Measurements from ENCODE around the gene PLIN3.

DNA sequence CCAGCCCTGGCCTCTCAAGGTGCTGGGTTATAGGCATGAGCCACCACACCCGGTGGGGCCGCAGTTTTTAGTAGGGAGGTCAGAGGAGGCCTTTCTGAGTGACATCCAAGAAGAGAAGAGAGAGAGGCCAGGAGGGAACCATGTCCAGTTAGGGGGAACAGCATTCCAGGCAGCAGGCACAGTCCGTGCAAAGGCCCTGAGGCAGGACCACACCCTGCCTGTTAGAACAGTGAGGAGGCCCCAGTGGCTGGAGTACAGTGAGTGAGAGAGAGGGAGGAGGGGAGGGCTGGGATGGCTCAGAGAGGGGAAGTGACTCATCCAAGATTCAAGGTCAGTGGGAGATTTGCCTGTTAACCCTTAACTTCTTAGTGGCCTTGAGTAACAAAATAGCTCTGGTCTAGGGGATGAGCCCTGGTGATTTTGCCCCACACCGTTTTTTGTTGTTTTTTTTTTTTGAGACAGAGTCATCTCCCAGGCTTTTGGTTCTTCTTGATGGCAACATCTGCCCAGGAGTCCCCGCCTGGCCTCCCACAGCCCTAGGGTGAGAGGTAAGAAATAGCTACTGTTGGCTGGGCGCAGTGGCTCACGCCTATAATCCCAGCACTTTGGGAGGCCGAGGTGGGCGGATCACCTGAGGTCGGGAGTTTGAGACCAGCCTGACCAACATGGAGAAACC, 2.7 kb upstream of the PLIN3 start:
- TF ChIP-seq, protein P1, sequence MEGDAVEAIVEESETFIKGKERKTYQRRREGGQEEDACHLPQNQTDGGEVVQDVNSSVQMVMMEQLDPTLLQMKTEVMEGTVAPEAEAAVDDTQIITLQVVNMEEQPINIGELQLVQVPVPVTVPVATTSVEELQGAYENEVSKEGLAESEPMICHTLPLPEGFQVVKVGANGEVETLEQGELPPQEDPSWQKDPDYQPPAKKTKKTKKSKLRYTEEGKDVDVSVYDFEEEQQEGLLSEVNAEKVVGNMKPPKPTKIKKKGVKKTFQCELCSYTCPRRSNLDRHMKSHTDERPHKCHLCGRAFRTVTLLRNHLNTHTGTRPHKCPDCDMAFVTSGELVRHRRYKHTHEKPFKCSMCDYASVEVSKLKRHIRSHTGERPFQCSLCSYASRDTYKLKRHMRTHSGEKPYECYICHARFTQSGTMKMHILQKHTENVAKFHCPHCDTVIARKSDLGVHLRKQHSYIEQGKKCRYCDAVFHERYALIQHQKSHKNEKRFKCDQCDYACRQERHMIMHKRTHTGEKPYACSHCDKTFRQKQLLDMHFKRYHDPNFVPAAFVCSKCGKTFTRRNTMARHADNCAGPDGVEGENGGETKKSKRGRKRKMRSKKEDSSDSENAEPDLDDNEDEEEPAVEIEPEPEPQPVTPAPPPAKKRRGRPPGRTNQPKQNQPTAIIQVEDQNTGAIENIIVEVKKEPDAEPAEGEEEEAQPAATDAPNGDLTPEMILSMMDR (IDR thresholded peaks at IDR 0.05; ENCODE audit: extremely low read depth in 1 of 2, insufficient read depth in 1 of 2, low read depth in 1 of 2, low read length in 2 of 2) = no peak
- peak; percentile 64 for TF ChIP-seq JUN (IDR thresholded peaks at IDR 0.05; ENCODE audit: borderline replicate concordance, insufficient read depth, insufficient read length, low read depth)
- peak; percentile 74 for TF ChIP-seq POLR2AphosphoS5 (IDR thresholded peaks at IDR 0.05; ENCODE audit: insufficient read depth, low read depth, low read length)
